Thyroid gland (tissue), 4 donors: ENCODE results near the gene PRPSAP2. TPM values are rescaled to one million over a fixed set of nuclear protein-coding genes. Genes with fewer than 3 reads are reported as not detected.

Experiments used
- DNase-seq, 2 donors: peaks; one replicate each; pipeline ENCODE4 v3.0.0-alpha.2; 2019
- H3K27ac ChIP-seq, 3 donors: fragments of 200-600 bp; sonication (generic); 1 replicate in 2 of 3; 2 replicates in 1 of 3; pipeline ENCODE4 v1.5.1; 2016 to 2019; ENCODE audit warnings: mild to moderate bottlenecking in 1 of 3, moderate library complexity in 1 of 3
- H3K27me3 ChIP-seq: fragments of 200-600 bp; sonication (generic); one replicate; pipeline ENCODE4 v1.5.1; 2019
- H3K36me3 ChIP-seq, 2 donors: fragments of 200-600 bp; sonication (generic); one replicate each; pipeline ENCODE4 v1.5.1; 2016 to 2019
- H3K4me1 ChIP-seq, 2 donors: fragments of 200-600 bp; sonication (generic); one replicate each; pipeline ENCODE4 v1.5.1; 2017 to 2019
- H3K4me3 ChIP-seq, 3 donors: fragments of 200-600 bp; sonication (generic); replicated peaks in 1 of 3; 1 replicate in 2 of 3; 2 replicates in 1 of 3; pipeline ENCODE4 v1.5.1; 2016; ENCODE audit warnings: mild to moderate bottlenecking in 1 of 3
- H3K9me3 ChIP-seq: fragments of 200-600 bp; sonication (generic); one replicate; pipeline ENCODE4 v1.5.1; 2017
- POLR2A ChIP-seq, 2 donors: fragments of 450-650 bp; IDR thresholded peaks; one replicate each; pipeline ENCODE4 v1.6.1; 2017; ENCODE audit warnings: antibody characterized with exemption in 2 of 2, mild to moderate bottlenecking in 2 of 2, moderate library complexity in 1 of 2
- WGBS, 2 donors: methylation state at CpG; one replicate each; pipeline ENCODE4 v1.1.5; 2017; 5-methylcytosine and 5-hydroxymethylcytosine counted together
- intact Hi-C: fragments of 100-400 bp; cut with DNase I; formaldehyde crosslinking; loops from one replicate; pipeline ENCODE4 v1.15.1; 2023
- total RNA-seq, 4 donors: library from RNA; depleted of rRNA; stranded (reverse); fragments of >200 nt; gene quantifications; one replicate each; pipeline ENCODE4 v1.2.3, GENCODE V29; 2016
- TF ChIP-seq, protein P1 (sequence below), 6 experiments: fragments of 200-600 bp in 3 of 6; fragments of 450-650 bp in 3 of 6; sonication (generic) in 3 of 6; IDR thresholded peaks; one replicate each; pipeline ENCODE4 v1.5.1; 2016 to 2019; ENCODE audit warnings: antibody characterized with exemption in 6 of 6, mild to moderate bottlenecking in 2 of 6, inconsistent platforms in 1 of 6, moderate library complexity in 1 of 6

PRPSAP2 gene
- total RNA-seq, 4 donors from 2014 or later: 43.6 to 50.9 (median 49.7) TPM

DNA sequence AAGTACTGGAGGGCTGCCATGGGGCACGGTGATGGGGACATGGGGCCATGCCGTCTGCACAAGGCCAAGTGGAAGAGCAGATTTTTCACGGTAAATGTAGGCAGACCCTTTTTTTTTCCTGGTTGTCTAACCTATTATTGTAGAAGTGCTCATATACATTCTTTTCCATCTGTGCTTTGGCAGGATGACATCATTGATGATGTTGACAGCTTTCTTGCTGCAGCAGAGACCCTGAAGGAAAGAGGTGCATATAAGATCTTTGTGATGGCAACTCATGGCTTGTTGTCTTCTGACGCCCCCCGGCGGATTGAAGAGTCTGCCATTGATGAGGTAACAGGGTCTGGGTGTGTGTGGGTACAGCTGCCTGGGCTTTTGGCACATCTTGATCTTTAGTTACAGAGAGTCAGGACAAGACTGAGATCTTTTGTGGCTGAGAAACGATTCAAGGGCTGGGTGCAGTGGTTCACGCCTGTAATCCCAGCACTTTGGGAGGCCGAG is 70.7 kb downstream of the PRPSAP2 start:
- DNase-seq: no peak
- peaks cover 20 to 27% of the 10 kb centered on the region in 2 donors for H3K36me3 ChIP-seq
- H3K9me3 ChIP-seq: no peaks in the 10 kb centered on the region
- TF ChIP-seq, protein P1, sequence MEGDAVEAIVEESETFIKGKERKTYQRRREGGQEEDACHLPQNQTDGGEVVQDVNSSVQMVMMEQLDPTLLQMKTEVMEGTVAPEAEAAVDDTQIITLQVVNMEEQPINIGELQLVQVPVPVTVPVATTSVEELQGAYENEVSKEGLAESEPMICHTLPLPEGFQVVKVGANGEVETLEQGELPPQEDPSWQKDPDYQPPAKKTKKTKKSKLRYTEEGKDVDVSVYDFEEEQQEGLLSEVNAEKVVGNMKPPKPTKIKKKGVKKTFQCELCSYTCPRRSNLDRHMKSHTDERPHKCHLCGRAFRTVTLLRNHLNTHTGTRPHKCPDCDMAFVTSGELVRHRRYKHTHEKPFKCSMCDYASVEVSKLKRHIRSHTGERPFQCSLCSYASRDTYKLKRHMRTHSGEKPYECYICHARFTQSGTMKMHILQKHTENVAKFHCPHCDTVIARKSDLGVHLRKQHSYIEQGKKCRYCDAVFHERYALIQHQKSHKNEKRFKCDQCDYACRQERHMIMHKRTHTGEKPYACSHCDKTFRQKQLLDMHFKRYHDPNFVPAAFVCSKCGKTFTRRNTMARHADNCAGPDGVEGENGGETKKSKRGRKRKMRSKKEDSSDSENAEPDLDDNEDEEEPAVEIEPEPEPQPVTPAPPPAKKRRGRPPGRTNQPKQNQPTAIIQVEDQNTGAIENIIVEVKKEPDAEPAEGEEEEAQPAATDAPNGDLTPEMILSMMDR (IDR thresholded peaks at IDR 0.05): no peak
- TF ChIP-seq POLR2A (IDR thresholded peaks at IDR 0.05): no peak
- 94% methylated on average over 9 of the region's 9 CpGs for WGBS, 2 donors
- H3K4me1 ChIP-seq: no peaks in the 10 kb centered on the region
- no peak overlapping the region for H3K27ac ChIP-seq
- intact Hi-C loops: no loop called here
- no peak overlapping the region for H3K4me3 ChIP-seq
- no peaks in the 10 kb centered on the region for H3K27me3 ChIP-seq

DNA sequence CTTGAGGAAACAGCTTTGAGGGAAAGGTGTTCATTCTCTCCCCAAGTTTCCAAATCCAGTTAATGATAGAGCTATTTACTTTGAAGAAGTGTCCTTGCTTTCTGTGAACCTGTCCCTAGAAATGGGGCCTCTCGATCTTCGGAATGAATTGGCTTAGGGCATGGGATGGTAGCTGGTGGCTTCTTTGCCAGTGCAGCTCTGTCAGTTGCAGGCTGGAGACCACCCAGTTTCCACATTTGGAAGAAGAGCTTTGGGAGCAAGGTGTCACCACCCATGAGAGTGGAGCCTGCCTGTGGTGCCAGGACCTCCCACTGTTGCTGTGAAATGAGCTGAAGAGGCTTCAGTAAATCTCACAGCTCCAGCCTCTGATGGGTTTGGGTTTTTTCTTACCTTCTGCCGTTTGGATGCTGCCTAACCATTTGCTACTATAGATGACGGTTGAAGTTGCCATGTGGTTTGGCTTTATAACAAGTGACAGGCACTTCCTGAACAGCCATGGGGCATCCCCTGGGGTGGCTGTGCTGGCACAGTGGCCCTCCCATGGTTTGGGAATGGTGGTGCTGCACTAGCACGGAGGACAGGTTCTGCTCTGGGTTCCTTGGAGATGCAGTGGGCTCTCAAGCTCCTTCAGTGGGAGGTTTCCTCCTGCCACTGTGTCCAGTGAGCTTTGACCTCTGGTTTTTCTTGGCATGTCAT is 74.6 kb downstream of the PRPSAP2 start:
- intact Hi-C loops: no loop called here
- no peak overlapping the region for H3K4me3 ChIP-seq
- WGBS, 2 donors: 66 to 79% methylated on average over 5 of the region's 5 CpGs
- no peaks in the 10 kb centered on the region for H3K27me3 ChIP-seq
- no peak for DNase-seq
- H3K27ac ChIP-seq: no peak overlapping the region
- H3K9me3 ChIP-seq: no peaks in the 10 kb centered on the region
- H3K36me3 ChIP-seq: peaks cover 20 to 27% of the 10 kb centered on the region in 2 donors
- no peak for TF ChIP-seq POLR2A (IDR thresholded peaks at IDR 0.05)
- TF ChIP-seq, protein P1 (IDR thresholded peaks at IDR 0.05): no peak
- no peaks in the 10 kb centered on the region for H3K4me1 ChIP-seq

DNA sequence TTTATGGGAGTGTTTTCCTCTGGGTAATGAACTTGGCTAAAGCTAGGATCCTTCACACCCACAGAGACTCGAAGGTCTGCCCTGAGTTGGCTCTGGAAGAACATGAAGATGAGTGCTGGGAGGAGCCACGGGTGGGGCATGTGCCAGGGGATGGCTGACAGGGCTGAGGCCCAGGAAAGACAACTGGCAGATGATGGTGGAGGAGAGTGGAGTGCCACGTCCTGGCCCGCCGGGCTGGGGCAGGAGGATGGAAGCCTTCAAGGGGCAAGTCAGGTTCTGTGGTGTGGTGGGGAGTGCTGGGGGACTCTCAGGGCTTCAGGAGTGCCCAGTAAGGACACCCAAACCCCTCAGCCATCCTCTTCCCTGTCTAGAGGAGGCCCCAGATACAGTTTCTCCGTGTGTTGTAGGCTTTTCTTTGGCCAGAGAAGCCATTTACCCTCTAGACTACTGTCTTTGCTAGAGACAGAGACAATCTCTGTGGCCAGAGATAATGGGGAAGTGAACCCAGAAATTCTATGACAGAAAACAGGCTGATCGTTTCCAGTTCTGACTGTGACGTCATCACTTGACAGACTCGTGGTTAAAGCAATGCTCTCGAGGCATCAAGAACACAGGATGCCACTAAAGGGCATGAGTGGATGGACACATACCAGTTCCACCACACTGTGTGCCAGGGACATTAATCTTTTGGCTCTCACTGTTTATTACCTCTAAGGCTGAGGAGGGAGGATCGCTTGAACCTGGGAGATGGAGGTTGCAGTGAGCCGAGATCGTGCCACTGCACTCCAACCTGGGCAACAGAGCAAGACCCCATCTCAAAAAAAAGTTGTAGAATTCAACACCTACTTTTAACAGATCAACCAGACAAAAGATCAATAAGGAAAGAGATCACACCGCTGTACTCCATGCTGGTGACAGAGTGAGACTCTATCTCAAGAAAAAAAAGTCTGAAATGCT is 75.4 kb downstream of the PRPSAP2 start:
- Histone ChIP-seq H3K4me3 (no peak overlapping the region), H3K9me3 (no peaks in the 10 kb centered on the region), H3K27ac (no peak overlapping the region), H3K27me3 (no peaks in the 10 kb centered on the region), H3K36me3 (peaks cover 20 to 27% of the 10 kb centered on the region in 2 donors), H3K4me1 (no peaks in the 10 kb centered on the region)
- TF ChIP-seq, protein P1 (IDR thresholded peaks at IDR 0.05): no peak
- TF ChIP-seq POLR2A (IDR thresholded peaks at IDR 0.05): no peak
- intact Hi-C loops: no loop called here
- peak in 1 of 2 donors; percentile 6 for DNase-seq
- WGBS, 2 donors: 68 to 82% methylated on average over 14 of the region's 14 CpGs

DNA sequence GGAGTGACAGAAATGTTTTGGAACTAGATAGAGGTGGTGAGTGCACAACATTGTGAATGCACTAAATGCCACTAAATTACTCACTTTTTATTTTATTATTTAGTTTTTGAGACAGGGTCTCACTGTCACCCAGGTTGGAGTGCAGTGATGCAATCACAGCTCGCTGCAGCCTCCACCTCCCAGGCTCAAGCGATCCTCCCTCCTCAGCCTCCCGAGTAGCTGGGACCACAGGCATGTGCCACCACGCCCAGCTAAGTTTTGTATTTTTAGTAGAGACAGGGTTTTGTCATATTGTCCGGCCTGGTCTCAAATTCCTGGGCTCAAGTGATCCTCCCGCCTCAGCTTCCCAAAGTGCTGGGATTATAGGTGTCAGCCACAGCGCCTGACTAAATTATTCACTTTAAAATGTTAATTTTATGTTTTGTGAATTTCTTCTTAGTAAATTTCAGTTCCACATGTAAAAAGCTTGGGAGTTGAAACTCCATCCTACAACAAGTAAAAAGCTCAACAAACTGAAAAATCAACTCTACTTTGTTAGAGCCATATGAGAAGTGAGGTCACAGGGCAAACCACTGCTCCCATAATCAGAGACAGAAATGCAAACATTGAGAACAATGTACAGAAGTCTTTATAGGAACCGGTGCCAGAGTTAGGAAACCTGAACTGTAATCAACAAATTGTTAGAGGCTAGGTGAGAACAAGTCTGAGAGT is 80.2 kb downstream of the PRPSAP2 start:
- Histone ChIP-seq H3K4me1 (no peaks in the 10 kb centered on the region), H3K27me3 (no peaks in the 10 kb centered on the region), H3K4me3 (no peak overlapping the region), H3K9me3 (no peaks in the 10 kb centered on the region), H3K36me3 (no peaks in the 10 kb centered on the region), H3K27ac (no peak overlapping the region)
- DNase-seq: no peak
- intact Hi-C loops: no loop called here
- WGBS, 2 donors: 77 to 78% methylated on average over 8 of the region's 8 CpGs
- TF ChIP-seq POLR2A (IDR thresholded peaks at IDR 0.05): no peak
- TF ChIP-seq, protein P1 (IDR thresholded peaks at IDR 0.05): no peak
